GM12892 (cell line): Measurements from ENCODE around the gene TCF7L1.

ENCODE experiments used
- POLR2A ChIP-seq: IDR thresholded peaks from 2 replicates; pipeline ENCODE4 v1.6.1; 2011; ENCODE audit warnings: low read depth, low read length, control low read depth
- POLR2AphosphoS5 ChIP-seq: IDR thresholded peaks from 2 replicates; pipeline ENCODE4 v1.6.1; 2011; ENCODE audit warnings: low read depth, low read length, control low read depth
- TAF1 ChIP-seq: IDR thresholded peaks from 2 replicates; pipeline ENCODE4 v1.6.1; 2011; ENCODE audit warnings: low read depth, mild to moderate bottlenecking, control low read depth, low read length, borderline replicate concordance

DNA sequence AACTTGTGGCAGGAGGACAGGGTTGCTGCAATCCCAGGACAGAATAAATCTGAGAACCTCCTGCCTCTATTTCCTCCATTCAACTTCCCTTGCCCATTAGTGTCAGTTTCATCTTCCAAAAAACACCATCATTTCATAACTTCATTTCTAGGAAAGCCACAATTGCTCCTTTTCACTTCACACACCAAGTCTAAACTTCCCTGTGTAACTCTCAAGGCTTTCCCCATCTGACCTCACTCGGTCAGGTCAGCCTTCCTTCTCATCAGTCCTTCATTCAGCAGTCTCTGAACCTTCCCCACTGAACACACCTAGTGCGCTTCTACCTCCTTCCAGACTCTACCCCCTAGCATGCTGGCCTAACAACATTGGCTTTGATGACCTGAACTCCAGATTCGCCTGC is 35.8 kb downstream of the TCF7L1 start:
- TF ChIP-seq POLR2AphosphoS5, result no peak
- TF ChIP-seq POLR2A, result no peak
- TF ChIP-seq TAF1, result no peak
